Measurements from ENCODE around the gene AFF2.

Gene AFF2

DNA sequence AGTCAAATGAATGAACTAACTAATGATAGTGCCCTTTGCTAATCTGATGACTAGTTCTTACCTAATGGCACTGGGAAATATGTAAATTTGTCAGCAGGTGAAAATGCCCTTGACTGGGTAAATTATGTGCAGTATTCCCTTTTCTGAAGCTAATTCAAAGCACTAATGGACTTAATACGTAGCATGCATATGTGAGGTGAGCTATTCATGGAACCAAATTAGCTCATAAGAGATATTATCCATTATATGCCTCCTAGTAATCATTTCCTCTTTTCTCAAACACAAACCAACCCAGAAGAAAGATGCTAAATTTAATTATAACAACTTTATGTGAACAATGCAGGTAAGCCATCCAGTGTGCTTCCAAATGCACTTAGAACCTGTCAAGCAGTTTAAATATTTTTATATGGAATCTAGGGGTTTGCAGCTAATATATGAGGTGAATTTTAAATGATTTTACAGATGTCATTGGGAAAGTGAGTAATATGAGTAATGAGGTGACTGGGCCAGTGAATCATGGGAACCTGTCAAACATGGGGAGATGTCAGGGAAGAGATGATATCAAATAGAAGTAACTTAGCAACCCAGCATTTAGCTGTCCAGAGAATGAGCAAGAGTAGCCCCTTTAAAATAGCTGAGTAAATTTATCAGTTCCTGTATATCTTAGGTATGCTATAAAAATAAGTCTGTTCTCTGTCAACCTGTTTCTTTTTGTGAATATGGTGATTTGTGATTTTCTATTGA is 315.0 kb downstream of the AFF2 start:
- in situ Hi-C loops (cut with MboI; ENCODE audit: low sequenced_read_pairs): no loop called here

- in situ Hi-C loops (cut with MboI; ENCODE audit: low sequenced_read_pairs): no loop called here
Measured at GRCh38 chrX:148823986-148824385, 323.6 kb downstream of the AFF2 start.

DNA sequence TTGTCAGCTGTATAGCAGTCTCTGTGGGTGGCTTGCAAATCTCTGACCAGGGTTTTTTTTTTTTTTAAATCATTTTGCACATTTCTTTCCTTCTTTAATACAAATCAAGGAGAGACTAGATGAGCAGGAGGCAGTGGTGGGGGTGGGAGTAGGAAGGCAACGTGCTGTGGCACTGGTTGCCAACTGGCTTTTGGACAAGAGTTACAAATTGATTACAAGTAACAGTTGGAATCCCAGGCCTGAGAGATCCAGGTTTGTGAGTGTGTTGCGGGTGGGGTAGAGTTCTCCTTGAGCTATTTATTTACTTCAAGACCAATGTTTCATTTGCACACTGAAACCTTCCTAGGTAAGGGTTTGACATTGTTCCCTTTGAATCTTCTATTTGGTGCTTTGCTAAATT is 325.3 kb downstream of the AFF2 start:
- in situ Hi-C loops (cut with MboI; ENCODE audit: low sequenced_read_pairs): no loop called here

GRCh38 chrX:148836741-148837140 is 336.3 kb downstream of the AFF2 start:
- in situ Hi-C loops (cut with MboI; ENCODE audit: low sequenced_read_pairs): no loop called here

- in situ Hi-C loops (cut with MboI; ENCODE audit: low sequenced_read_pairs): no loop called here
Measured at GRCh38 chrX:148850631-148851030, 350.2 kb downstream of the AFF2 start.

GRCh38 chrX:148854306-148854705 is 353.9 kb downstream of the AFF2 start:
- in situ Hi-C loops (cut with MboI; ENCODE audit: low sequenced_read_pairs): no loop called here

DNA sequence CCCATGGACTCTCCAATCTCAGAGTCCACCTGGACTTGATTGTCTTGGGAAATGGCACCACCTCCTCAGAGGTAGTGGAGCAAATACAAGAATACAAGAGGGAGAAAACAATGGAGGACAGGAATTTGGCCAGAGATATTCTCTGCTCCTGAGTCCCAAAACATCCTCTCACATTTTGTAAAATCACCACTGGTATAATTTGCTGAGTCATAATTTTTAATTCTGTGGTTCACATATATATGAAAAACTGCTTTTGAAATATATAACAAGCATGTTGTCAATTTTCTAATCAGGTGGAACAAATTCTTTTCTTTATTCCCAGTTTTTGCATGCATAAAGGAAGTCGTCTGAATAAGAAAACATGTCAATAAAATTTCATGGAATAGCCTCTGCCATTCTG is 356.1 kb downstream of the AFF2 start:
- in situ Hi-C loops (cut with MboI; ENCODE audit: low sequenced_read_pairs): no loop called here

- in situ Hi-C loops (cut with MboI; ENCODE audit: low sequenced_read_pairs): no loop called here
Measured at GRCh38 chrX:148865277-148866210, 365.1 kb downstream of the AFF2 start.

DNA sequence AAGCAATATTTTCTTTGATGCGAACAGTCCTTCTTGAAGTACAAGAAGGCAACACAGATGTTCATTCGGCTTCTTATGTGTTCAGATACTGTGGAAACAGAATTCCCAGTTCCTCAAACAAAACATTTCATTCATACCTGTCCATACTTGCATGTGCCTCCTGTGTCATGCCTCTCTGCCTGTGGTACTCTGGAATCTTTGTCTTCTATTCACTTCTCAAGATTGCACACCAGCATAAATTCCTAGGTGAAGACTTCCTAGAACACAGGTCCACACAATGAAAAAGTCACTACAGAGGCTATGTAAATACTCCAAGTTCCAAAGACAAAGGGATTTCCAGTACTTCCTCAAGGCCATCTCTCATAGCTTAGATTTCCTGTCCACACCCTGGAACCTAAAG is 367.2 kb downstream of the AFF2 start:
- in situ Hi-C loops (cut with MboI; ENCODE audit: low sequenced_read_pairs): no loop called here

DNA sequence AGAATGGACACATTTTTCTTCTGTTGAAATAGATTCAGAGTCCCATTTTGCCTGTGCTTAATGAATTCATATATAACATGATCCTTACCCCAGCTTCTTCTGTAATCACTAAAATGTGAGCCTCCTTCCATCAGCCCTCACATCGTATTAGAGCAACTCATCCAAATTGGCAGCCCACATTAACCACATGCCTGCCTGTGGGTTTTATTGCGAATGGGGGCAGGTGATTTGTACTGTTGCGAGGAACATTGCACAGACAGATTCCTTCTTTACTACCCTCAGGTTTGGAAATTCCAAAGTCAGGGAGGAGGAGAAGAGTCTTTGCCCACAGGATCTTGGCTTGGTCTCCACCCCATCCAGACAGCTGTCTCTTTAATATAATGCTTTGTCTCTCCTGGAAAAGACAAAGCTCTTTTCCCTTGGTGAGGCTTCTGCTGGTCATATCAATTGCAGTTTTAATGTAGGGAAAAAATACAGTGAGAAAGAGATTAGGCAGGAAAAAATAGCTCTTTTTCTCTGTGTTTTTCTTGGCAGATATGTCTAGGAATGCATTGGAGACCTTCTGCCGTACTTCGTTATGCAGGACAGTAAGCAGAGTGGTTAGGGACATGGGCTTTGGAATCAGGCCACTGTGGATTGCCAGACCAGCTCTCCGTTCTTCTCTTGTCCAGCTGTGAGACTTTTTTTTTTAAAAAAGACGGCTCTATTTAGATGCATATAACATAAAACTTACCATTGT is 371.2 kb downstream of the AFF2 start:
- in situ Hi-C loops (cut with MboI; ENCODE audit: low sequenced_read_pairs): no loop called here

DNA sequence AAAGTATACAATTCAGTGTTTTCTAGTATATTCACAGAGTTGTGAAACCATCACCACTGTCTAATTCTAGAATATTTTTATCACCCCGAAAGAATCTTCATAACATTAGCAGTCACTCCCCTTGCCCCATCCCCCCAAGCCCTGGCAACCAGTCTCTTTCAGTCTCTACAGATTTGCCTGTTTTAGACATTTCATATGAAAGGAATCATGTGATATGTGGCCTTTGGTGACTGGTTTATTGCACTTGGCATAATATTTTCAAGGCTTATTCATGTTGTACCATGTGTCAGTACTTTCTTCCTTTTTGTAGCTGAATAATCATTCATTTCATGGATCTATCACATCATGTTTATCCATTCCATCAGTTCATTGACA is 371.7 kb downstream of the AFF2 start:
- in situ Hi-C loops (cut with MboI; ENCODE audit: low sequenced_read_pairs): no loop called here

- in situ Hi-C loops (cut with MboI; ENCODE audit: low sequenced_read_pairs): no loop called here
Measured at GRCh38 chrX:148872881-148873280, 372.5 kb downstream of the AFF2 start.

DNA sequence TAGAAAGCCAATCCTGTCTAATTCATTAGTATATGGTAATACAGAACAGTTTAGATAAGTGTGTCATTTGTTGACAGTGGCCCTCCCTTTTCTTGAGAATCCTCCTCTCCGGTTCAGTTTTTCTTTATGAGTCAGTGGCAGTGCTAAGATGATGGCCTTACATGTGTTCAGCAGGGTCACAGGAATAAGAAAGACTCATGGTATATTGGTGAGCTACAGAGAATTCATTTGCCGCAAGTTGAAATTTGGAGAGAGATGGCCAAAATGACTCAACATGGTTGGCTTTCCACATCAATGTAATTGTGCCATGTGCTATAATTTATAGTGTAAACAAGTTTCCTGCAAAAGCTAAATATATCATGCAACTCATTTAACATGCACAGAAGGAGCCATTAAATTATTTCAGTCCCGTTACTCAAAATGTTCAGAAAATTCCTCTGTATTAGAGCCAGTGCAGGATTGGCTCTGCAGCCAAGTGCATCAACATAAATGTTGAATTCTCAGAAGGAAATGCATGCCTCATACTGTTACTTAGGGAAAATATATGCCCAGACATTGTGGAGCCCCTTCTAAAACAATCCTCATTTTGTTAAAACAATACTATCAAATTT is 374.3 kb downstream of the AFF2 start:
- in situ Hi-C loops (cut with MboI; ENCODE audit: low sequenced_read_pairs): no loop called here

GRCh38 chrX:148878371-148878770 is 378.0 kb downstream of the AFF2 start:
- in situ Hi-C loops (cut with MboI; ENCODE audit: low sequenced_read_pairs): no loop called here

DNA sequence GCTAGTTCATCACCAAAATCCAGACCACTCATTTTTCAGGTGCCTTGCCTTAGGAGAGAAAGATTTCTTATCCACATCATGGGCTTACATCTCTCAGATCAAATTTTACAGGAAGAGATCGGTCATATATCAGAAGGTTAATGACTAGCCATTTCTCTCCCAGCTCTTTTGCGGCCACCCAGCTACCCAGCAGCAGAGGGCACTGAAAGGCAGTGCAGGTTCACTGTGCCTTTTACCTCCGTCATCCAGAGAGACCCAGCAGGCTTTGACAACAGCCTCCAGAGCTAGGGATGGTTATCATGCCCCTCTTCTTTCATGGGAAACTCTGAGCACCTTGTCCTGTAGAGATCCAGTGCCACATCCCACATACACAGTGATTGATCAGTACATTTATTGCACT is 384.8 kb downstream of the AFF2 start:
- in situ Hi-C loops (cut with MboI; ENCODE audit: low sequenced_read_pairs): no loop called here

GRCh38 chrX:148893395-148893794 is 393.0 kb downstream of the AFF2 start:
- in situ Hi-C loops (cut with MboI; ENCODE audit: low sequenced_read_pairs): no loop called here

GRCh38 chrX:148902581-148902980 is 402.2 kb downstream of the AFF2 start:
- in situ Hi-C loops (cut with MboI; ENCODE audit: low sequenced_read_pairs): no loop called here

- in situ Hi-C loops (cut with MboI; ENCODE audit: low sequenced_read_pairs): no loop called here
Measured at GRCh38 chrX:148903176-148903575, 402.8 kb downstream of the AFF2 start.

DNA sequence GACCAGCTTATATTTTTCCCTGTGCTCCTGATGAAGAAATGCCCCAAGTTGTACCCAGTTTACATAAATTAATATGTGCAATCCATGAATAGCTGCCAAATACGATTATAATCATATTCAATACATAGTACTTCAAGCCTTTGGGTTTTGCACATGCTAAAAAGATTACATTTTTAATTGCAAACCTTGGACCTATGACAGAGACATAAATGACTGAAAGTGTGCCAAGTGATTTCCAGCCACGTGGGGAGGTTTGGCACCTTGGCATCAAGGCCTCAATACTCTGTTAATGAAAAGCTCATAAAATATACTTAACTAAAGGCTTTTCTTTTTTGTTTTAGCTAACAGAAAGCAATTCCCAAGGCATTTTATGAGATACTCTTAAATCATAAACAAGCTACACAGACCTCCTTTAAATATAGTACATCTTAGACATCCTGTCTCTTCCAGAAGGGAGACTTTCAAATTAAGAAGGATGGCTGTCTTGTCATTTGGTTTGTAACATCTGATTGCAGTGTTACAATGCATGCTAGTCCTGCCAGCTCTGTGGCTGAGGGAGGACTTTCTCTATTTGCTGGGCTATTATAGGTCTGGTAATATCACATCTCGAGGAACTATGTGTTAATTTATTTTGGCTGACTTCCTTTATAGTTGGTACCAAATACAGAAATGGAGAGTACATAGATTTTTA is 404.1 kb downstream of the AFF2 start:
- in situ Hi-C loops (cut with MboI; ENCODE audit: low sequenced_read_pairs): no loop called here

- in situ Hi-C loops (cut with MboI; ENCODE audit: low sequenced_read_pairs): no loop called here
Measured at GRCh38 chrX:148905400-148905799, 405.0 kb downstream of the AFF2 start.
